Esophagus (tissue), 2 donors: Measurements from ENCODE around the gene MIGA2. TPM values are rescaled to one million over a fixed set of nuclear protein-coding genes. Genes with fewer than 3 reads are reported as not detected.

ENCODE experiments used
- H3K27ac ChIP-seq, 2 donors: one replicate each; pipeline ENCODE4 v1.5.1; 2013; ENCODE audit warnings: low read depth in 2 of 2, mild to moderate bottlenecking in 2 of 2, inconsistent platforms in 1 of 2, low read length in 1 of 2, moderate library complexity in 1 of 2
- H3K27me3 ChIP-seq, 2 donors: one replicate each; pipeline ENCODE4 v1.6.1; 2013; ENCODE audit warnings: low read length in 2 of 2, control low read depth in 1 of 2, mild to moderate bottlenecking in 1 of 2; ENCODE audit not compliant: insufficient read depth in 2 of 2, control insufficient read depth in 1 of 2
- H3K36me3 ChIP-seq, 2 donors: one replicate each; pipeline ENCODE4 v1.6.1; 2013; ENCODE audit warnings: low read length in 1 of 2; ENCODE audit not compliant: control insufficient read depth in 2 of 2, insufficient read depth in 2 of 2
- H3K4me1 ChIP-seq, 2 donors: one replicate each; pipeline ENCODE4 v1.6.1; 2013; ENCODE audit warnings: low read length in 1 of 2; ENCODE audit not compliant: control insufficient read depth in 2 of 2, insufficient read depth in 2 of 2
- H3K4me3 ChIP-seq, 2 donors: one replicate each; pipeline ENCODE4 v1.5.1; 2013; ENCODE audit warnings: low read length in 2 of 2, mild to moderate bottlenecking in 2 of 2, low read depth in 1 of 2, moderate library complexity in 1 of 2
- H3K9me3 ChIP-seq, 2 donors: one replicate each; pipeline ENCODE4 v1.6.1; 2013; ENCODE audit warnings: mild to moderate bottlenecking in 2 of 2, low read depth in 1 of 2, low read length in 1 of 2, moderate library complexity in 1 of 2; ENCODE audit not compliant: control insufficient read depth in 2 of 2, insufficient read depth in 1 of 2
- WGBS, 2 donors: extraction: QIAGEN DNeasy Blood & Tissue Kit; methylation state at CpG; one replicate each; pipeline ENCODE4 v1.1.7; 2013; 5-methylcytosine and 5-hydroxymethylcytosine counted together
- polyA plus RNA-seq, 2 donors: library from polyadenylated mRNA; stranded (reverse); fragments of 200-250 nt; gene quantifications; one replicate each; pipeline ENCODE4 v1.2.3, GENCODE V29; 2013
- donor health status: healthy with polysubstance abuse.
- donor health status: Bipolar disorder and iron deficiency.

MIGA2 gene
- polyA plus RNA-seq, 2 donors = 25.5 to 36.2 TPM

GRCh38 chr9:129021091-129021490 is 15.3 kb upstream of the MIGA2 start:
- no peak overlapping the region for H3K4me3 ChIP-seq
- H3K9me3 ChIP-seq = no peaks in the 10 kb centered on the region
- H3K27ac ChIP-seq = no peak overlapping the region
- WGBS, 2 donors = 66 to 69% methylated on average over 8 of the region's 8 CpGs
- H3K36me3 ChIP-seq = peaks cover 0 to 4% of the 10 kb centered on the region in 2 donors
- H3K27me3 ChIP-seq = no peaks in the 10 kb centered on the region
- H3K4me1 ChIP-seq = peaks cover 7 to 8% of the 10 kb centered on the region in 2 donors

GRCh38 chr9:129022037-129022436 is 14.4 kb upstream of the MIGA2 start:
- Histone ChIP-seq H3K27ac (peak overlapping the region in 1 of 2 donors; percentile 35), H3K4me1 (peaks cover 10 to 11% of the 10 kb centered on the region in 2 donors), H3K4me3 (no peak overlapping the region), H3K9me3 (no peaks in the 10 kb centered on the region), H3K27me3 (no peaks in the 10 kb centered on the region), H3K36me3 (peaks cover 0 to 4% of the 10 kb centered on the region in 2 donors)
- 83 to 87% methylated on average over 9 of the region's 9 CpGs for WGBS, 2 donors

GRCh38 chr9:129023036-129023907 is 13.2 kb upstream of the MIGA2 start:
- H3K27ac ChIP-seq = peak overlapping the region in 1 of 2 donors; percentile 62
- no peaks in the 10 kb centered on the region for H3K9me3 ChIP-seq
- no peaks in the 10 kb centered on the region for H3K27me3 ChIP-seq
- peaks cover 0 to 4% of the 10 kb centered on the region in 2 donors for H3K36me3 ChIP-seq
- H3K4me1 ChIP-seq = peaks cover 11 to 14% of the 10 kb centered on the region in 2 donors
- H3K4me3 ChIP-seq = no peak overlapping the region
- 67 to 70% methylated on average over 16 of the region's 16 CpGs for WGBS, 2 donors

GRCh38 chr9:129023908-129024233 is 12.6 kb upstream of the MIGA2 start:
- Histone ChIP-seq H3K4me1 (peaks cover 11 to 14% of the 10 kb centered on the region in 2 donors), H3K36me3 (peaks cover 0 to 4% of the 10 kb centered on the region in 2 donors), H3K27ac (peak overlapping the region in 1 of 2 donors; percentile 62), H3K9me3 (no peaks in the 10 kb centered on the region), H3K27me3 (no peaks in the 10 kb centered on the region), H3K4me3 (no peak overlapping the region)
- 64 to 69% methylated on average over 4 of the region's 4 CpGs for WGBS, 2 donors

GRCh38 chr9:129026442-129027223 is 9.8 kb upstream of the MIGA2 start:
- peak overlapping the region; percentile 62 to 76 for H3K4me3 ChIP-seq
- H3K27ac ChIP-seq = peak overlapping the region; percentile 78 to 85
- peaks cover 11 to 14% of the 10 kb centered on the region in 2 donors for H3K4me1 ChIP-seq
- H3K9me3 ChIP-seq = no peaks in the 10 kb centered on the region
- H3K36me3 ChIP-seq = peaks cover 0 to 4% of the 10 kb centered on the region in 2 donors
- WGBS, 2 donors = 31 to 38% methylated on average over 16 to 17 of the region's 17 CpGs
- no peaks in the 10 kb centered on the region for H3K27me3 ChIP-seq

GRCh38 chr9:129027224-129027684 is 9.2 kb upstream of the MIGA2 start:
- Histone ChIP-seq H3K27me3 (no peaks in the 10 kb centered on the region), H3K4me1 (peaks cover 11 to 14% of the 10 kb centered on the region in 2 donors), H3K27ac (peak overlapping the region; percentile 78 to 85), H3K4me3 (peak overlapping the region; percentile 62 to 76), H3K36me3 (peaks cover 0 to 4% of the 10 kb centered on the region in 2 donors), H3K9me3 (no peaks in the 10 kb centered on the region)
- WGBS, 2 donors = 25% methylated on average over 9 of the region's 9 CpGs

GRCh38 chr9:129027685-129028191 is 8.7 kb upstream of the MIGA2 start:
- H3K4me1 ChIP-seq = peaks cover 11 to 14% of the 10 kb centered on the region in 2 donors
- WGBS, 2 donors = 2 to 5% methylated on average over 25 to 47 of the region's 47 CpGs
- peak overlapping the region; percentile 78 to 85 for H3K27ac ChIP-seq
- no peaks in the 10 kb centered on the region for H3K9me3 ChIP-seq
- H3K27me3 ChIP-seq = no peaks in the 10 kb centered on the region
- peaks cover 0 to 3% of the 10 kb centered on the region in 2 donors for H3K36me3 ChIP-seq
- H3K4me3 ChIP-seq = peak overlapping the region; percentile 62 to 76

- H3K4me1 ChIP-seq = peaks cover 8 to 10% of the 10 kb centered on the region in 2 donors
- no peaks in the 10 kb centered on the region for H3K36me3 ChIP-seq
- no peaks in the 10 kb centered on the region for H3K9me3 ChIP-seq
- H3K4me3 ChIP-seq = peak within 1 kb of the TSS; percentile 62 to 76
- WGBS, 2 donors = 1 to 2% methylated on average over 38 to 60 of the region's 60 CpGs
- H3K27me3 ChIP-seq = no peaks in the 10 kb centered on the region
- peak within 1 kb of the TSS; percentile 78 to 85 for H3K27ac ChIP-seq
Measured at GRCh38 chr9:129028192-129028966, 8.0 kb upstream of the MIGA2 start, which contains the start of gene SH3GLB2. Gene SH3GLB2, minus strand, starts transcription at chr9:129028331. Its CDS starts 177 bp downstream, at chr9:129028154.

- Histone ChIP-seq H3K9me3 (no peaks in the 10 kb centered on the region), H3K27ac (peak overlapping the region; percentile 66 to 81), H3K4me3 (no peak overlapping the region), H3K4me1 (peaks cover 4 to 7% of the 10 kb centered on the region in 2 donors), H3K36me3 (no peaks in the 10 kb centered on the region), H3K27me3 (no peaks in the 10 kb centered on the region)
Measured at GRCh38 chr9:129030191-129030590, 6.2 kb upstream of the MIGA2 start.
